ENCODE results near the gene PROCA1. TPM values are rescaled to one million over a fixed set of nuclear protein-coding genes. Genes with fewer than 3 reads are reported as not detected.
A peak's percentile ranks its signal among the peaks of the same experiment; 100 is the strongest.

The PROCA1 gene
- total and polyA plus RNA-seq, 2 donors from 2014 or later, result 3.4 to 3.5 TPM

- Histone ChIP-seq H3K9ac (ENCODE audit: low read length in 3 of 3) (peak overlapping the region; percentile 64 to 86 (median 65)), H3K27me3 (ENCODE audit: control insufficient read depth, insufficient read depth, low read length) (no peaks in the 10 kb centered on the region), H3K27ac (ENCODE audit: low read depth in 2 of 2, low read length in 2 of 2) (peak overlapping the region; percentile 89 to 93), H3K4me1 (ENCODE audit: control insufficient read depth in 2 of 3, insufficient read depth in 2 of 3, low read depth in 1 of 3, low read length in 3 of 3) (peaks cover under 1 to 7% (median 1%) of the 10 kb centered on the region in 3 donors), H3K4me3 (ENCODE audit: low read length in 3 of 3) (peak overlapping the region; percentile 47 to 78 (median 73)), H3K36me3 (ENCODE audit: control insufficient read depth in 2 of 3, insufficient read depth in 3 of 3, low read length in 3 of 3) (peaks cover 0 to 15% (median 5%) of the 10 kb centered on the region in 3 donors), H3K9me3 (ENCODE audit: control insufficient read depth in 2 of 3, insufficient read depth in 1 of 3, low read length in 3 of 3) (no peaks in the 10 kb centered on the region)
- no peak for FAIRE-seq
- TF ChIP-seq CTCF (IDR thresholded peaks at IDR 0.05; ENCODE audit: borderline replicate concordance, extremely low read depth, insufficient read depth), result peak; percentile 2
- DNase-seq, result peak; percentile 97 to 99 (median 98)
- intact Hi-C loops (cut with DNase I), result no loop called here
These were observed 596 bp downstream of the PROCA1 start for GRCh38 chr17:28710861-28711722.

- intact Hi-C loops (cut with DNase I), result no loop called here
- H3K4me1 ChIP-seq (ENCODE audit: control insufficient read depth in 2 of 3, insufficient read depth in 2 of 3, low read depth in 1 of 3, low read length in 3 of 3), result peaks cover 0 to 5% (median 0%) of the 10 kb centered on the region in 3 donors
- H3K27me3 ChIP-seq (ENCODE audit: control insufficient read depth, insufficient read depth, low read length), result no peaks in the 10 kb centered on the region
- peaks cover 0 to 8% (median 6%) of the 10 kb centered on the region in 3 donors for H3K36me3 ChIP-seq (ENCODE audit: control insufficient read depth in 2 of 3, insufficient read depth in 3 of 3, low read length in 3 of 3)
- no peak overlapping the region for H3K4me3 ChIP-seq (ENCODE audit: low read length in 3 of 3)
- no peak overlapping the region for H3K9ac ChIP-seq (ENCODE audit: low read length in 3 of 3)
- H3K27ac ChIP-seq (ENCODE audit: low read depth in 2 of 2, low read length in 2 of 2), result no peak overlapping the region
- TF ChIP-seq CTCF (IDR thresholded peaks at IDR 0.05; ENCODE audit: borderline replicate concordance, extremely low read depth, insufficient read depth), result no peak
- FAIRE-seq (no peak), DNase-seq (no peak)
- no peaks in the 10 kb centered on the region for H3K9me3 ChIP-seq (ENCODE audit: control insufficient read depth in 2 of 3, insufficient read depth in 1 of 3, low read length in 3 of 3)
These were observed 4.4 kb downstream of the PROCA1 start for GRCh38 chr17:28707339-28707720.

DNA sequence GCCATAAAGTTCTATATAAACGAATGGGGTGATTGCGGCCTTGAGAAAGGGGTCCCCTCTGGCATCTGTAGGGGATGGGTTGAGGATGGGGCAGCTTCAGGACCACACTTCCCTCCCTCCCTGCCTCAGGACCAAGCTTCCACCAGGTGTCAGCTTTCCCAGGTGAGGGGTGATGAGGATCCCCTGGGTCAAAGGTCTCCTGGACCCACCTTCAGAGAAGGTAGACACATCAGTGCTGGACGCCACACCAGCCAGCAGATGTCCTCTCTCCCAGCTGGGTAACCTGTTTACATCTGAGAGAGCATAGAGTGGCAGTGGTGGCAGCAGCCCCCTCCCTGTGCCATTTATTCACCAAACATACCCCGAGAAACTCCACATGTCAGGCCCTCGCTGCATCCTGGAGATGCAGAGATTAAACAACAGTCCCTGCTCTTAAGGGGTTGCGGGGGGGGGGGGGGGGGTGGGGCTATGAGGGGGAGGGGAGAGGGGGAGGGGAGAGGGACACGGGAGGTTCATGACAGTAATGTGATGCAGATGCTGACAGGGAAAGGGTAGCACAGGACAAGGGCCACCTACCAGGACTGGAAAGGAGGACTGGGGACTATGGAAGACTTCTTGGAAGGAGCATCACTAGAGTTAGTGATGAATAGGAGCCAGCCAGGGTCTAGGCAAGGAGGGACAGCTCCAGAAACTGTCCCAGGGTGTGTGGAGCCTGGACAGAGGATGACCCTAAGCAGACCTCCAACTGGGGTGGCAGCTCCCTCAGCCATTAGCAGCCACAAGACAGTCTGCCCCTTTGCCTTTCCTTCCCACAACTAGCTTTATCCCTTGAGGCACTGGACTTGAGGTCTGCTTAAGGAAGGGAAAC is 5.0 kb downstream of the PROCA1 start:
- Histone ChIP-seq H3K4me1 (ENCODE audit: control insufficient read depth in 2 of 3, insufficient read depth in 2 of 3, low read depth in 1 of 3, low read length in 3 of 3) (peaks cover 0 to 3% (median 0%) of the 10 kb centered on the region in 3 donors), H3K27me3 (ENCODE audit: control insufficient read depth, insufficient read depth, low read length) (no peaks in the 10 kb centered on the region), H3K27ac (ENCODE audit: low read depth in 2 of 2, low read length in 2 of 2) (no peak overlapping the region), H3K36me3 (ENCODE audit: control insufficient read depth in 2 of 3, insufficient read depth in 3 of 3, low read length in 3 of 3) (peaks cover 0 to 13% (median 11%) of the 10 kb centered on the region in 3 donors), H3K4me3 (ENCODE audit: low read length in 3 of 3) (no peak overlapping the region), H3K9me3 (ENCODE audit: control insufficient read depth in 2 of 3, insufficient read depth in 1 of 3, low read length in 3 of 3) (no peaks in the 10 kb centered on the region), H3K9ac (ENCODE audit: low read length in 3 of 3) (no peak overlapping the region)
- DNase-seq (peak in 1 of 5 donors; percentile 15), FAIRE-seq (no peak)
- intact Hi-C loops (cut with DNase I), result no loop called here
- no peak for TF ChIP-seq CTCF (IDR thresholded peaks at IDR 0.05; ENCODE audit: borderline replicate concordance, extremely low read depth, insufficient read depth)
